Measurements from ENCODE around the gene FOSL2. TPM values are rescaled to one million over a fixed set of nuclear protein-coding genes. Genes with fewer than 3 reads are reported as not detected.

Gene FOSL2
- total and polyA plus RNA-seq, 3 donors from 2014 or later: 14.1 to 39.7 (median 24.3) TPM

GRCh38 chr2:28451793-28452533, 59.3 kb downstream of the FOSL2 start:
- Histone ChIP-seq H3K4me3 (no peak overlapping the region), H3K36me3 (ENCODE audit: low read depth, missing control alignments) (no peaks in the 10 kb centered on the region), H3K4me1 (no peaks in the 10 kb centered on the region), H3K27me3 (no peaks in the 10 kb centered on the region), H3K27ac (no peak overlapping the region), H3K9me3 (no peaks in the 10 kb centered on the region)
- no peak for TF ChIP-seq CTCF (IDR thresholded peaks at IDR 0.05)
- TF ChIP-seq POLR2A (IDR thresholded peaks at IDR 0.05): no peak
- WGBS, 2 donors: 89% methylated on average over 13 to 19 of the region's 19 CpGs
- intact Hi-C loops (cut with DNase I; ENCODE audit: low total_unique reads): no loop called here
- no peak for DNase-seq

GRCh38 chr2:28452534-28453081, 60.0 kb downstream of the FOSL2 start:
- Histone ChIP-seq H3K4me3 (no peak overlapping the region), H3K9me3 (no peaks in the 10 kb centered on the region), H3K27me3 (no peaks in the 10 kb centered on the region), H3K36me3 (ENCODE audit: low read depth, missing control alignments) (no peaks in the 10 kb centered on the region), H3K27ac (no peak overlapping the region), H3K4me1 (no peaks in the 10 kb centered on the region)
- WGBS, 2 donors: 60 to 66% methylated on average over 7 of the region's 7 CpGs
- intact Hi-C loops (cut with DNase I; ENCODE audit: low total_unique reads): no loop called here
- DNase-seq: peak; percentile 84
- TF ChIP-seq CTCF (IDR thresholded peaks at IDR 0.05) (peak; percentile 72 to 92 (median 87)), POLR2A (IDR thresholded peaks at IDR 0.05) (no peak)

- H3K27me3 ChIP-seq: no peaks in the 10 kb centered on the region
- no peak overlapping the region for H3K4me3 ChIP-seq
- intact Hi-C loops (cut with DNase I; ENCODE audit: low total_unique reads): no loop called here
- WGBS, 2 donors: 91% methylated on average over 7 to 8 of the region's 8 CpGs
- no peak overlapping the region for H3K27ac ChIP-seq
- DNase-seq: no peak
- no peaks in the 10 kb centered on the region for H3K36me3 ChIP-seq (ENCODE audit: low read depth, missing control alignments)
- no peaks in the 10 kb centered on the region for H3K4me1 ChIP-seq
- TF ChIP-seq CTCF (IDR thresholded peaks at IDR 0.05) (no peak), POLR2A (IDR thresholded peaks at IDR 0.05) (no peak)
- no peaks in the 10 kb centered on the region for H3K9me3 ChIP-seq
Observed at GRCh38 chr2:28453396-28453795, 60.7 kb downstream of the FOSL2 start.

GRCh38 chr2:28454016-28454930, 61.6 kb downstream of the FOSL2 start:
- intact Hi-C loops (cut with DNase I; ENCODE audit: low total_unique reads): no loop called here
- Histone ChIP-seq H3K4me1 (no peaks in the 10 kb centered on the region), H3K27ac (no peak overlapping the region), H3K27me3 (no peaks in the 10 kb centered on the region), H3K4me3 (no peak overlapping the region), H3K36me3 (ENCODE audit: low read depth, missing control alignments) (no peaks in the 10 kb centered on the region), H3K9me3 (no peaks in the 10 kb centered on the region)
- TF ChIP-seq CTCF (IDR thresholded peaks at IDR 0.05): no peak
- TF ChIP-seq POLR2A (IDR thresholded peaks at IDR 0.05): no peak
- 95 to 96% methylated on average over 11 to 14 of the region's 14 CpGs for WGBS, 2 donors
- no peak for DNase-seq
